Astrocyte of the spinal cord (primary cell): ENCODE data around the gene FRAS1.
"Not testable (repeated sequence)": the region's sequence is repeated elsewhere in the genome, so short reads cannot be mapped to it uniquely, and the experiment has no call there.

Source experiments
- DNase-seq: peaks from one replicate; pipeline ENCODE4 v3.0.0; 2011; ENCODE audit warnings: low read depth, low spot score
- H3K4me3 ChIP-seq: 2 replicates; pipeline ENCODE4 v1.5.1; 2011; ENCODE audit warnings: low read depth, mild to moderate bottlenecking, low read length, moderate library complexity
- in situ Hi-C: cut with HindIII; loops from 2 replicates; pipeline ENCODE4 v1.10.0; 2017; ENCODE audit warnings: low sequenced_read_pairs
- TF ChIP-seq, protein P1 (sequence below): IDR thresholded peaks from 2 replicates; pipeline ENCODE4 v1.5.1; 2012; ENCODE audit warnings: low read depth, mild to moderate bottlenecking, low read length, inconsistent platforms

The FRAS1 gene

GRCh38 chr4:78168029-78168428 lies 110.9 kb downstream of the FRAS1 start:
- DNase-seq = no peak
- in situ Hi-C loops = no loop called here
- TF ChIP-seq, protein P1, sequence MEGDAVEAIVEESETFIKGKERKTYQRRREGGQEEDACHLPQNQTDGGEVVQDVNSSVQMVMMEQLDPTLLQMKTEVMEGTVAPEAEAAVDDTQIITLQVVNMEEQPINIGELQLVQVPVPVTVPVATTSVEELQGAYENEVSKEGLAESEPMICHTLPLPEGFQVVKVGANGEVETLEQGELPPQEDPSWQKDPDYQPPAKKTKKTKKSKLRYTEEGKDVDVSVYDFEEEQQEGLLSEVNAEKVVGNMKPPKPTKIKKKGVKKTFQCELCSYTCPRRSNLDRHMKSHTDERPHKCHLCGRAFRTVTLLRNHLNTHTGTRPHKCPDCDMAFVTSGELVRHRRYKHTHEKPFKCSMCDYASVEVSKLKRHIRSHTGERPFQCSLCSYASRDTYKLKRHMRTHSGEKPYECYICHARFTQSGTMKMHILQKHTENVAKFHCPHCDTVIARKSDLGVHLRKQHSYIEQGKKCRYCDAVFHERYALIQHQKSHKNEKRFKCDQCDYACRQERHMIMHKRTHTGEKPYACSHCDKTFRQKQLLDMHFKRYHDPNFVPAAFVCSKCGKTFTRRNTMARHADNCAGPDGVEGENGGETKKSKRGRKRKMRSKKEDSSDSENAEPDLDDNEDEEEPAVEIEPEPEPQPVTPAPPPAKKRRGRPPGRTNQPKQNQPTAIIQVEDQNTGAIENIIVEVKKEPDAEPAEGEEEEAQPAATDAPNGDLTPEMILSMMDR = no peak
- no peak overlapping the region for H3K4me3 ChIP-seq

DNA sequence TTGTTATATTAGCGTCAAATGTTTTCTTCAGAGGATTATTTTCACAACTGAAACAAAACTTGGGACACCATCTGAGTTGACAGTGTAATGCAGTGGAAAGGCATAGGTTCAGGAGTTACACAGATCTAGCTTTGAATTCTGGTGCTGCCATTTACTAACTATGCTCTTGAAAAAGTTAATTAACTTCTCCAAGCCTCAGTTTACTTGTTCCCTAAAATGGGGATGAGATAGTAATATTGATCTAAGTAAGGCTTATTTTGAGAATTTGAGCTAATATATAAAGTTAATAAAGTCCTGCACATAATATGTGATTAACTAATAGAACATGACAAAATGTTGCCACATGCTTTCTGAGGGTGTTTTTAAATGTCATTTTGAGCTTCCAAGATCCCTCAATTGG lies 112.6 kb downstream of the FRAS1 start:
- in situ Hi-C loops = no loop called here
- H3K4me3 ChIP-seq = no peak overlapping the region
- no peak for DNase-seq
- TF ChIP-seq, protein P1 = no peak

DNA sequence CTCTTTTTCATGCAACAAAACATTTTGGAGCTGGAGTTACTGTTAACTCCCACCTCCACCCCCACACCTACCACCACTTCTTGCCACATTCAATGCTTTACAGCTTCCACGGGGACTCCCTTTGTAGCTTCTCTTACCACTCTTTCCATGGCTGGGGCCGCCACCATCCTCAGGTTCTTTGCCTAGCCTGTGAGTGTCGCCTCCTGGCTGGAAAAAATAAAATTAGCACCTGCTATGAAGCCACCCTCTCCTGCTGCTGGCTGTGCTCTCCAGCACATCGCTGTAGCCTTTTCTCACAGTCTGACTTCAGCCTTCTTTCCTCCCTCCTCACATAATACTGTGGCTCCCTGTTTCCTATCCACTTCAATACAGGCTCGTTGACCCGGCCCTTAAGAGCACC lies 114.4 kb downstream of the FRAS1 start:
- no peak for DNase-seq
- TF ChIP-seq, protein P1 = no peak
- H3K4me3 ChIP-seq = no peak overlapping the region
- in situ Hi-C loops = no loop called here

DNA sequence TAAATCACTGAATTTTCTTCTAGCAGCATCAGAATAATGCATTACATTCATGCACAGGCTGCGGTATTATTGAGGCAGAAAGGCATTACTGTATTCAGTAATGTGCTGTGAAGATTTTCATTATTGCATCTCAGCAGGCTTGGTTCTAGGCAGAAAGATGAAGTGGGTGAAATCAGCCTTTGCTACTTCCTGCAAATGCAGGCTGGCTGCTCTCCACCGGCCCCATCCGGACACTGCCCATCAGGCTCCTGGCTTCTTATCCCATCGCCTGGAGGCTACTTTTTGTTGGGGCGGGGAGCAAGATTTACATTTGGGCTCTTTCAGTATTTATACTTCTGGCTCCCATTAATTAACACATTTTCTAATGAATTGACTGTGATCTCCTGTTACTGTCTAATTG lies 117.8 kb downstream of the FRAS1 start:
- no peak for DNase-seq
- TF ChIP-seq, protein P1 = no peak
- in situ Hi-C loops = no loop called here
- no peak overlapping the region for H3K4me3 ChIP-seq

DNA sequence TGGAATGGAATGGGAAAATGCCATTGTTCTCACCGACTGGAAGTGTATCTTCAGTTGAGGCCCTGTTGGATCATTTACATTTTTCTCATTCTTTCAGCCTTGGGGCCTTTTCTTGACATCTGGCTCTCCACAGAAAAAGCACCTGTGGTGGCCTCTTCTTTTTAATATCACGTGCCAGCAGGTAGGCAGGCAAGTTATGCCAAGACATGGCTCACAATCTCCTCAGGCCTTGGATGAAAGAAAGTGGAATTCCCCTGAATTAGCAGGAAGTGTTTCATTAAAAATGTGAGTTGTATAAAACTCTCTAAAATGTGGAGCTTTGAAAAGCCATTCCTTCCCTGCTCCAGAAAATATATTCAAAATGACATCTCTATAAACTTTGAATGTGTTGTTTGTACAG lies 122.1 kb downstream of the FRAS1 start:
- DNase-seq = no peak
- TF ChIP-seq, protein P1 = no peak
- no peak overlapping the region for H3K4me3 ChIP-seq
- in situ Hi-C loops = no loop called here

DNA sequence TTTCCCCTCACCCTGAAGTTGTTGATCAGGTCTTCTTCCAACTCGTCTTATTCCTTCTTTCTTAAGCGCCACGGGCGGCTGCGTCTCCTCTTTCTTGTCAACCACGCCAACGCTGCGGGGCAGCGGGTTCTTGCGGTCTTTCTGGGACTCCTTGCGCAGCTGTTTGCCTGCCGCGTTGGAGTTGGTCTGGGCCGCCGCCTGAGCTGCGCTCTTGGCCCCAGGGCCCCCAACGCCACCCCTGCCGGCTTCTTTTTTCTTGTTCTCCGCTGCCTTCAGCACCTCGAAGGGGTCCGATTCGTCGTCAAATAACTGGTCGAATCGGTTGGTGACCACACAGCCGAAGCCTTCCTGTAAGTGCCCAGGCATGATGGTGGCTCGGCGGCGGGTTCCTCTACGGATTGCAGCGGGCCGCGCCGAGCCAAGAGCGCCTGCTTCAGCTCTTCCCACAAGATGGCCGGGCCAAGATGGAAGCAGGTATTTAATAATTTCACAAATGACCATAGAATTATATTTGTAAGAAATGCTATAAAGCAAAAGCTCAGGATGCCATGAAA lies 124.6 kb downstream of the FRAS1 start:
- H3K4me3 ChIP-seq, DNase-seq, in situ Hi-C loops: not testable (repeated sequence)

DNA sequence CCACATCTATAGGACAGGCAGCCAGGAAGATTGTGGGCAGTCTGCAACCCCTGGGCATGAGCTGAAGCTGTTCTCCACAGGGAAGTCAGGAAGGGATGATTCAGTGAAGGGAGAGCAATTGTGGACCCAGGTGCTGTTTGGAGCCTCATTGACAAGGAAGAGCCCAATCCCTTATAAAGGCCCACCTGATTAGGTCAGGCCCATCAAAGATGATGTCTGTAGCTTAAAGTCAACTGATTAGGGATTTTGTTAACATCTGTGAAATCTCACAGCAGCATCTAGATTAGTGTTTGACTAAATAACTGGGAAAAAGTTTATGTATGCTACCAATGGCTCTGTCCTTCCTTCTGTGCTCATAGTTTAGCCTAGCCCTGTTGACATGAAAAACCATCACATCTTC lies 127.5 kb downstream of the FRAS1 start:
- TF ChIP-seq, protein P1 = no peak
- in situ Hi-C loops = no loop called here
- DNase-seq = no peak
- H3K4me3 ChIP-seq = no peak overlapping the region
